Urothelium cell line (cell line): Measurements from ENCODE around the gene ALX4.

ENCODE experiments used
- DNase-seq: peaks from one replicate; pipeline ENCODE4 v3.0.0; 2011; ENCODE audit warnings: low spot score, mixed read lengths
- FAIRE-seq: peaks from 2 replicates; lab custom pipeline; 2011; peaks lifted over from hg19 to GRCh38; lab: Jason Lieb, UNC

The ALX4 gene

GRCh38 chr11:44309478-44310205, at the start of gene ALX4:
ALX4 (minus strand) TSS chr11:44310139; CDS start chr11:44310062, 77 bp downstream.
- FAIRE-seq: no peak

GRCh38 chr11:44359162-44359561, 49.2 kb upstream of the ALX4 start:
- FAIRE-seq: no peak

More at GRCh38 chr11:44309478-44310205, at the start of gene ALX4:
- DNase-seq: no peak

DNA sequence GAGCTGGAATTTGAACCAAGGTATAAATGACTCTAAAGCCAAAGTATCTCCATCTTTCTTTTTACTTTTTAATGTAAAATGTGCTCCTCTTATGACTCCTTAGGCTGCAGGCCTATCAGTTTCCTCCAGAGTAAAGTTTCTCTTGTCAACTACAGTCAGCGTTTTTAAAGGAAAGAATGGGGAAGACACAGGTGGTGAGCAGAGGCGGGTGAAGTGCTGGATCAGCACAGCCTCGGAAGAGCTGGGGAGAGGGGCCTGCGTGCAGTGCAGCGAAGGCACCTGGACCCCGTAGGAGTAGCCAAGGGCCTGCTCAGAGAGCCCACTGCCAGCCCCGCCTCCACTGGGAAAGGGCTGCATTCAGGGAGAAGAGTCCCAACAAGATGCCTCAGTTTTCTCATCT, 48.8 kb upstream of the ALX4 start:
- FAIRE-seq: no peak
- no peak for DNase-seq

More at GRCh38 chr11:44359162-44359561, 49.2 kb upstream of the ALX4 start:
- DNase-seq: no peak

GRCh38 chr11:44357711-44358110, 47.8 kb upstream of the ALX4 start:
- no peak for FAIRE-seq

GRCh38 chr11:44356351-44356750, 46.4 kb upstream of the ALX4 start:
- FAIRE-seq: no peak
- DNase-seq: no peak

More at GRCh38 chr11:44357711-44358110, 47.8 kb upstream of the ALX4 start:
- DNase-seq: no peak

DNA sequence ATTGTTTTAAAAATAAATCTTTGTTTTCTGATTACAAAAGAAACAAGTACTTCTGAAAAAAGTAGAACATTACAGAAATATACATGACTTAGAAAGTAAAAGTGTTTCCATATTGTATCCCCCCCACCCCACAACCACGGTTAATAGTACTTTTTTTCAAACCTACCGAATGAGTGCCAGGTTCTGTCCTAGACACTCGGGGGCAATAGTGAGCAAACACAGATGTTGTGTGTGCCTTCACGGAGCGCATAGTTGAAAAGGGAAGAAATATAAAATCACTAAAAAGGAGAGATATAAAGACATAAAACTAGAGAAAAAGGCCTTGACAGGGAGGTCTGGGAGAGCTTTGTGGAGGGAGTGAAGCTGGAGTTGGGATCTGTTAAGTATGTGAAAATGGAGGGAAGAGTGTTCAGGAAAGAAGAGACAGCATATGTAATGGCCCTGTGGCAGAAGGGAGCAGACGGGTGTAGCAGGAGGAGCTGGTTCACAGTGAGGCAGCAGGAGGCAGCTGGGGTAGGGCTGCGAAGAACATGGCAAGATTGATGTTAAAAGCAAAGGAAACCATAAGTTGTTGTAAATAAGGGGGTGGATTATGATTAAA, 42.1 kb upstream of the ALX4 start:
- no peak for FAIRE-seq
- DNase-seq: no peak

GRCh38 chr11:44351006-44351660, 41.2 kb upstream of the ALX4 start:
- DNase-seq (no peak), FAIRE-seq (peak; percentile 23)

DNA sequence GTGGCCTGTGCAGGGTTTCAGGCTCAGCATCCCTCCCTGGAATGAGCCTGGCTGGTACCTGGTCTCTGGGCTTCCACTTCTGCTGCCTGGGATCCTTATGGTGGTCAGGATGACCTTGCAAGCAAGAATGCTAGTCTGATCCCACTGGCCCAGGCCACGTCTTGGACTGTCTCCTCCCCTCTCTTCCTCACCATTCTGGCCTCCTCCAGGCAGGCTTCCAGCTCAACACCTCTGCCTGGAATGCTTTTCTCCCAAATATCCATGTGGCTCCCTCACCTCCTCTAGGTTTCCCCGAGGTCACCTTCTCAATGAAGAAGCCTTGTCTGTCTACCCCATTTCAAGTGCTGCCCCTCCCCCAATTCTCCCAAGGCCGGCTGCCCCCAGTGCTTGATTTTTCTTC, 39.4 kb upstream of the ALX4 start:
- FAIRE-seq (no peak), DNase-seq (no peak)

DNA sequence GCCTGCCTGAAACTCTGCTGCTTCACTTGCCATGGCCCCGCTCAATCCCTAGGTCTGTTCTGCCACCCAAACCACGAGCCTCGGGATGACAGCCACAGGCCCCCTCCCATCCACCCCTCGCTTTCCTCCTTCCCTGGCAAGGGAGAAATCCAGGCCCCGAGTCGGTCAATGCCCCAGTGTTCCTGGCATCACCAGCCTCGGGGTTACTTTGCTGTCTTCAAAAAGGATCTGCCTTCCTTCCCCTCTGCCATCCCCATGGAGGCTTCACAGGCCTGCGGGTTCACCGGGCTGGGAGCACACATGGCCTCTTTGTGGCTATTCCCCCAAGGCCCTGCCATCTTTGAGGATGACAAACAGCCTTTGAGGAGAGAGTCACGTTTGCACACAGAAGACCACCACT, 38.8 kb upstream of the ALX4 start:
- DNase-seq (no peak), FAIRE-seq (no peak)

GRCh38 chr11:44348114-44348513, 38.2 kb upstream of the ALX4 start:
- DNase-seq: no peak
- no peak for FAIRE-seq

DNA sequence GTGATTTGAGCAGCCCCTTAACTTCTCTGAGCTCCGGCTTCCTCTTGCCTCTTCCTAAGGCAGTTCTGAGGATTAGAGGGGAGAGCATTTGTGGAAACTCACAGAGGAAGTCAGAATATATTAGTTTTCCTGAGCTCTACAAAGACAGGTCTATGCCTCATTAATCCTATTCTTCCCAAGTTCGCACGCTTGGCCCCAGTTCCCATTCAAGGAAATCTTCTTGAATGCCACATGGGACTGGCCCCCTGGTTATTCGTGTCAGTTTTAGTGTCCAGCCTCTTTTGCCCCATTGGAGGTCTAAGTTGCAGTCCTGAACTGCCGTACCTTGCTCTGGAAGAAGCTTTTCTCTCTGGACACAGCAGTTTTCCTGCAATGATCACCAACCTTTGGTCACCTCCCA, 37.6 kb upstream of the ALX4 start:
- DNase-seq (no peak), FAIRE-seq (no peak)

DNA sequence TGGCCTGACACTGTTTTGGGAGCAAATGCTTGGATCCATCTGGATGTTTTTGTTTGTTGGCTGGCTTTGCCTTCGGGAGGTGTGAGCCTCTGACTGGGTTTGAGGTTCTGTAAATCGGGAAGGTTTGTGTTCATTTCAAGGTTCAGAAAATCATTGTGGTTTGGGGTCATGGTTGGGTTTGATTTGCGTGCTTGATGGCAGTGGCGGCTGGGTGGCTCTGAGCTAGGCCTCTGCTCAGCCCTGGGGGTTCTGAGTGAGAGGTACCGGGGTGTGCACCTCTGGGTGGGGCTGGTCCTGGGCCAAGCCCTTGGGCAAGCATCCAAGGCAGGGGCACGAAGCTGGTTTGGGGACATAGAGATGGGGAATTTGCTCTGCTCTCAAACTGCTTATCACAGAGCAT, 37.0 kb upstream of the ALX4 start:
- FAIRE-seq (no peak), DNase-seq (no peak)

DNA sequence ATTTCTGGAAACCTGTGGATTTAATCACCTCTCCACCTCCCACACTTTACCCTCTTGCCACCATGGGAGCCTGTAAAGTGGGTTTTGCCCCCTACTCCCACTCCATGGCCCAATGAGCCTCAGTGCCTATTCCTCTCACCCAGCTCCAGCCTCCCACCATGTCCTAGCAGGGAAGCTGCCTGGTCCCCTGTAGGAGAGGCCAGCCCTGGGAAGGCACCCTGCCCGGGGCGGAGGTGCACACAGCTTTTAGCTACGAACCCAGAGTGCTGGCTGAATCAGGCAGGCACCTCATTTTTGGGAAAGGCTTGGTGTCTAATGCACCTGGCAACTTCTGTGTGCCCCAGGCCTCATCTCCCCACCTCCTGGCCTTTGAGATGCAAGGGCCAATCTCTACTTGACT, 35.8 kb upstream of the ALX4 start:
- no peak for DNase-seq
- FAIRE-seq: no peak

DNA sequence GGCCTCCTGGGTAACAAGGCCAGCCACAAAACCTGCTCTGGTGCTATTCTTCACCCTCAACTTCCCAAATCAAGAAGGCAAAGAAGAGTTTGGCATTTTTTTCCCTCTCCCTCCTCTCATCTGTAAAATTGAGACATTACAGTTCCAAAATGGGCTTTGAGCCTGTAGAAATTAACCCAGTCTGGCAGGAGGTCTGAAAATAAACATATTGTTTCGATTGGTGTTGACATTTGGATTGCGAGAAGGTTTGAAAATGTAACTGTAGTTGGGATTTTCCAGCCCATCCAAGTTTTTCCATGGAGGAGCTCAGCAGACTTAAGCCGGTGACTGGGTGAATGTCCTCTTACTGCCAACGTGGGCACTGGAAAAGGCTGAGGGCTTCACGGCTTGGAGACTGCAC, 35.0 kb upstream of the ALX4 start:
- FAIRE-seq (no peak), DNase-seq (no peak)

GRCh38 chr11:44344423-44344820, 34.5 kb upstream of the ALX4 start:
- no peak for DNase-seq
- FAIRE-seq: no peak

DNA sequence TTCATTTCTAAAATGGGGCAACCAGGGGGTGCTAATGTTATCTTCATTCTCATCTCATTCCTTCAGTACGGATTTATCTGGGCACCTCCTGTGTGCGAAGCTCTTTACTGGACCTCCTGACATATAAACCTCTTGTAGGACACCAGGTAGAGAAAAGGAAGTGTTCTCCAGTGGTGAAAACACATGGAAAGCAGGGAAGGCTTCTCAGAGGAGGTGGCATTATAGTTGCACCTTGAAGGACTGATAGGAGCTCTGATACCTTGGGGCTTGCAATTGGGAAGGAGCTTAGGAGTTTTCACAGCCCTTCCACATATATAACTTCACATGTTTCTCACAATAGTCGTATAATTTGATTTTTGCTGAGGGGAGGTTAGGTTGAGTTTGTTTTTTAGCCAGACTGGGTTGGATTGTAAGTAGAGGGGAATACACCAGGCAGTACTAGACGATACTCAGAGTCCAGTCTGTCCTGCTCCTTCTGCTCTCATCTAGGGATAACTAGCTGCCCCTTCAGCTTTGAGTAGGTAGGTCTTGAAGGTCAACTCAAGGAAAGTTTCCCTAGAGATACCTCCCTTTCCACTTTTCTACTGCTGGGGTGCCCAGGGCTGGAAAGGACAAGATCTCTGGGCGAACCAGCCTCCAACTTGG, 34.0 kb upstream of the ALX4 start:
- DNase-seq: no peak
- FAIRE-seq: no peak

DNA sequence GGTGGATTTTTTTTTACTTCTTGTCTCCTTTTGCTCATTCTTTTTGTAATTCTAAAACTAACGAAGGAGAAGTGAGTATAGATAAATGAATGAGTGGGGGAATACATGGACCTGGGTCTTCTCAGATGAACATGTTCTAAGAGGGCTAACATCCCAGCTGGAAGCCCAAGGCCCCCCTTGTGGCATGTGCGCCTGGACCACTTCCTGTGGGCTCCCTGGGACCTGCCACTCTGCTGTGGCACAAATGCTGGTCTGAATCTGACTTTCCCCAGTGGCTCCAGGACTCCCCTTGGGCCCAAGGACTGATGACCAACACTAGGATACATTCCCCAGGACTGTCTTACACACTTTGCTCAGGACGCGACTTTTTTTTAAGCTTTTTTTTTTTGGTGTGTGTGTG, 32.7 kb upstream of the ALX4 start:
- no peak for DNase-seq
- FAIRE-seq: no peak

- FAIRE-seq: no peak
These were observed 30.7 kb upstream of the ALX4 start for GRCh38 chr11:44340656-44341055.

DNA sequence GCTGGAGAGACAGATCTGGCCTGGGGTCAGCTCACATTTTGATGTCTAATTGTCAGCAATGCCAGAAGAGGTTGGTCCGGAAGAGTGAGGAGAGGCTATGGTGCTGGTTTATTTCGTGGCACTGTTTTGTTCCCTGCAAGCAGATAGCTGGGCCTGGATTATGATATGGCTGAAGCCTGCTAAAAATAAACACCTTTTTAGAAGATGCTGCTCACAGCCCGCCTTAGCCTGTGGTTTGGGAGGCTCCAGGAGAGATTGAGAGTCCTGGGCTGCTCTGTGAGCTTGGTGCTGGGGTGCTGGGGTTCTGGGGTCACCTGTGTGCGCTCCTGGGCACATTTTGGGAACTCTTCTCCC, 29.6 kb upstream of the ALX4 start:
- DNase-seq (no peak), FAIRE-seq (no peak)

More at GRCh38 chr11:44340656-44341055, 30.7 kb upstream of the ALX4 start:
- DNase-seq: no peak

DNA sequence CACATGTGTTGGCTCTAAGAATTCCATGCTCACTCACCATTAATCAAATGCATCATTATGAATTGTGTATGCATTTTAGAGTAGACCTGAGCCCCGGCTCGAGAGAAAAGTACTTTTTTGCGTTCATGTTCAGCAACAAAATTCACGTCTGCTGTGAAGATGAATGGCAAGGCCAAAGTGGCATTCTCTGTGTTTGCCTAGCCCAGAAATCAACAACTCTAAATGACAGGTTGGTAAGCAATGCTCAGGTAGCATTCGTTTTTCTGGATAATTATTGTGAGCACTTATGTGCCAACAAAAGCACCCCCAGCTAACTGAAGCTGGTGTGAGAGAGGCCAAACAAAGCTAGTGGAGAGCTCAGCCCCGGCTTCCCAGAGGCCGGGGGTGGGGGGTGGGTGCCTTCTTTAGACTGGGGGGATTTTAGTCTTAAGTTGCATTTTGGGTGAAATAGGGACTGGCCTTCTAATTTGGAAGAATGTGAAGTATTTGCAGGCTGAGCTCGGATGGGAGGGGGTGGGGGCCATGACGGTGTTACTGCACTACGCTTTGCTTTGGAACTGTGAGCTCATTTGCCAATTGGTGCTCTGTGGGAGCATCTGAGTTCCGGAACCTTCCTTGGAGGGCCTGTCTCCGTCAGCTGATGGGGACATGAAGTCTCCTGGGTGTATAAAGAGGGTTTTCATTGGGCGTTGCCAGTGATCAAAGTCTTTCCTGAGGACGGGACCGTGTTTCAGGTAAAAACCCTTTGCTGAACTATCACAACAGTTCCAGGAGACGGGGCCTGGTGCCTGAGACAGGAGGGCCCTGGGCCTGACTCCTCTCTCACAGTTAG, 29.0 kb upstream of the ALX4 start:
- DNase-seq (no peak), FAIRE-seq (no peak)

DNA sequence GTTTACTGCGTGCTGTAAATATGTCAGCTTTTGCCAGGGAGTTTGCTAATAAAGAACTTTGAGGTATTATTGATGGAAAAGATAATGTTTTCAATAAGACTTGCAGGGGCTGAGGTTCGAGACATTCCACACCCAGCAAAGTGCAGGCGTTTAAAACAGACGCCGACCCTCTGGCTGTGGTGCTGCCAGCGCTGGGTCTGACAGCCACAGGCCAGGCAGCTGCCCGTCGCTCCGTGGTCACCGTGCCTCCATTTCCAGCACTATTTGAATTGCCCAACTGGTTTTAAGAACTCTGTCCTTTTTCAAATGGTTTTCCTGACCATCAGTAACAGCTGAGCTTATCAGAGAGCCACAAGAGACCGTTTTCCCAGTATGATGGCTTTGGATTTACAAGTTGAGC, 28.1 kb upstream of the ALX4 start:
- FAIRE-seq (no peak), DNase-seq (no peak)
